Glomerular visceral epithelial cell (primary cell): ENCODE data around the gene EP300.

Experiments
- DNase-seq: peaks from one replicate; pipeline ENCODE4 v3.0.0-alpha.2; 2016; ENCODE audit errors: extremely low spot score

Gene EP300

DNA sequence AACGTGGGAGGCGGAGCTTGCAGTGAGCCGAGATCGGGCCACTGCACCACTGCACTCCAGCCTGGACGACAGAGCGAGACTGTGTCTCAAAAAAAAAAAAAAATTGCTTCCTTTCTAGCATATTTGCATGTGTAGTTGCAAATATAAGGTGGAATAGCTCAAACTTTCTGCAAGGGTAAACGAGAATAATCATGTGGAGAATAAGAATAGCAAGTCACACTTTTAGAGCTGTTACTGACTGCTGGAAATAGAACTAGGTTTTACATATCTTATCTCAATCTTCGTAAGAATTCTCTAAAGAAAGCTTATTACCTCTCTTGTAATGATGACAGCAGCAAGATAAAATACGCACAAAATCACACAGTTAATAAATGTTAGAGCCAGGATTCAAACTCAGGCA is 114.3 kb downstream of the EP300 start:
- DNase-seq: no peak

DNA sequence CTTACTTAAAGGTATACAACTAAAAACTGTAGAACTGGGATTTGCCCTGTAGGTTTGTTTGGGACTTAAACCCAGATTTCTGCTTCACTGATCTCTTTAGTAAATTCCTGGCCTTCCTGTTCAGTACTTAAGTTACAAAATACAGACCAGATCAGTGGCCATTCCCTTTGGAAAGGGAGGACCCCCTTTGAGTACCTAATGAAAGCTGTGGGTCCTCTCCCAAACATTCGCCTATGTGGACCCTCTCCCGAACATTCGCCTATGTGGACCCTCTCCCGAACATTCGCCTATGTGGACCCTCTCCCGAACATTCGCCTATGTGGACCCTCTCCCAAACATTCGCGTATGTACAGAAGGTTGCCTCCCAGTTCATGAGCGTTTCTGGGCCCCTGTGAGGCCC is 123.0 kb downstream of the EP300 start:
- DNase-seq: no peak

DNA sequence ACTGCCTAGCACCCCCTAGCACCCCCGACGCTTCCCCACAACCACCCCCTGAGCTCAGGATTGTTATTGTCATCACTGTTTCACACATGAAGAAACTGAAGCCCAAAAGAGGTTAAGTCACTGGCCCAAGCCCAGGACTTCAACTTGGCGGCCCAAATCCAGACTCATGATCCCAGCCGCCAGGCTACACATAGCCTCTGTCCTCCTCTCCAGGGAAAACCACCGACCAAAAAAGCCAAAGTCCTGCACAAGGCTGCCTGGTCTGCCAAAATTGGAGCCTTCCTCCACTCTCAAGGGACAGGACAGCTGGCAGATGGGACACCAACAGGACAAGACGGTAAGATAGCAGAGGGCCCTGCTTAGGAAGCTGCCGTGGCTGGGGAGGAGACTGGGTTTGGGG is 123.5 kb downstream of the EP300 start:
- no peak for DNase-seq

DNA sequence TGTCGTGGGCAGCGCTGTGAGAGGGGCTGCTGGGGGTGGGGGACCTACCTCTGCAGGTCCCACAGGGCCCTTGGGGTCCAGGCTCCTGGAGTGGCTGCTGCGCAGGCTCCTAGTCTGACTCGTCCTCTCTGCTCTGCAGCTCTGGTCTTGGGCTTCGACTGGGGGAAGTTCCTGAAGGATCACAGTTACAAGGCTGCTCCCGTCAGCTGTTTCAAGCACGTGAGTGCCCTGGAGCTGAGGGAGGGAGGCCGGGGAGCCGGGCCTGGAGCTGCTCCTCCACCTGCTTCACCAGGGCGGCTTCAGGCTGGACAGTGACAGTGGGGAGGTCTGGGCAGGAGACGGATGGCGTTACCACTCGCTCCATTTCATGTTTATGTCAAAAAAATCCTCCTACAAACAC is 124.6 kb downstream of the EP300 start:
- no peak for DNase-seq

DNA sequence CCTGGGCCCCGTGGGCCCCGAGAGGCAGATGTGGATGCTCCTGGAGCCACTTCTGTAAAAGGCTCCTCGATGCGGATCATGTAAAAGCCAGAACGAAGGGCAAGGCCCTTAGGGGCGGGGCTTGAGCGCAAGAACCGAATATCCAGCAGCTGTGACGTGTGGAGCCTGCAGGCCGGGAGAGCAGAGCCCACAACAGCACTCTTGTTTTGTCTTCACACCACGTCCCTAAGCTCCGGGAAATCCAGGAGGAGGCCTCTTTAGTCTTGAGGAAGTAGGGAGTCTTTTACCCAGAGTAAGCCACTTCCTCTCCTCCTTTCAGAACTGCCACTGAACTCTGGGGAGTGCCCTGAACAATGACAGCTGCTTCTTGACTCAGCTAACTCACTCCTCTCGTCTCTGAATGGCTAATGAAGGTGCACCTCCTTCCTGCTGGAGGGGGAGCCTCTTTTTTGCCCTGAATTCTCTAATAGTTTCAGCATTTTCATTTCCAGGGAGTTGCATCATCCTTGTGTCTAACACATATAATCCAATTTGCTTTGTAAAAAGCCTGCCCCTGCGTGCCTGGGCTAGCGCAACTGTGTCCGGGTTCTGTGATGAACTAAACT is 125.3 kb downstream of the EP300 start:
- DNase-seq: no peak

DNA sequence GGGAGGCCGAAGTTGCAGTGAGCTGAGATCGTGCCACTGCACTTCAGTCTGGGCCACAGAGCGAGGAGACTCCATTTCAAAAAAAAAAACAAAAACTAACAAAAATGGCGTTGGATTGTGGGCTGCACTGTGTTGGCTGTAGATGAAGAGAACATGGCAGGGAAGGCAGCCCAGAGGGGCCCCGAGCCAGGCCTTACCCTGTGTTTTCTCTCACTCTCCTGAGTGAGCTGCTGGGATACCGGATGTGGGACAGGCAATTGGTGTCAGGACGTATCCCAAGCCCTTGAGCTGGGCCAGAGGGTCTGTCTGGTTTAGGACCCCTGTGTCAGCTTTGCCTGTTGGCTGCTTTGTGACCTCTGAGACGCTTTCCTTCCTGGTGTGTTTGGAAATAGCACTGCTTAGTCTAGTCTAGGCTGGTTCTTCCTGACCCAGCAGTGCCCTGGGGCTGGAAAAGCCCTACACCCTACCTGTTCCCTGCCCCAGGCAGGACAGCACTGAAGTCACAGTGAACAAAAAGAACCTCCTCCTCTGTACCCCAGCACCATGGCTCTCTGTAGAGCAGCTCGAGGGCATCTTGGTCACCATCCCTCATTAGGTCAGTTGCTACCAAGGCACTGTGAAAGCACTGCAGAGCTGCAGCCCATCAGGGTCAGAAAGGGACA is 130.6 kb downstream of the EP300 start:
- no peak for DNase-seq

DNA sequence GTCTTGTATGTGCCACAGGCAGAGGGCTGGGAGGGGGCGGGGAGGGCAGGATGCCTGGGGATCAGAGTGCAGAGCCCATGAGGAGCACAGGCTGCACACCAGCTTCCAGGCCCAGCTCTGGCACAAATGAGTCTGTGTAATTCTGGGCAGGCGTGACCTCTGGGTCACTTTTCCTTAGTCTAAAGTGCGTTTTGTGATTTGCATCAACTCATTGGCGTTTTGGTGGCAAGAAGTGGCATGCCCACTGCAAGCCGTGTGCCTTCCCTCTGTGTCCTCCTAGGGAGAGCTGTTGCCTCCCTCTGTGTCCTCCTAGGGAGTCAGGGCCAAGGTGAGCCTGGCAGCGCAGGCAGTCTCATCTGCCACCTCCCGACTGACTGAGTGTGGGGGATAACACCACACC is 131.1 kb downstream of the EP300 start:
- DNase-seq: no peak

DNA sequence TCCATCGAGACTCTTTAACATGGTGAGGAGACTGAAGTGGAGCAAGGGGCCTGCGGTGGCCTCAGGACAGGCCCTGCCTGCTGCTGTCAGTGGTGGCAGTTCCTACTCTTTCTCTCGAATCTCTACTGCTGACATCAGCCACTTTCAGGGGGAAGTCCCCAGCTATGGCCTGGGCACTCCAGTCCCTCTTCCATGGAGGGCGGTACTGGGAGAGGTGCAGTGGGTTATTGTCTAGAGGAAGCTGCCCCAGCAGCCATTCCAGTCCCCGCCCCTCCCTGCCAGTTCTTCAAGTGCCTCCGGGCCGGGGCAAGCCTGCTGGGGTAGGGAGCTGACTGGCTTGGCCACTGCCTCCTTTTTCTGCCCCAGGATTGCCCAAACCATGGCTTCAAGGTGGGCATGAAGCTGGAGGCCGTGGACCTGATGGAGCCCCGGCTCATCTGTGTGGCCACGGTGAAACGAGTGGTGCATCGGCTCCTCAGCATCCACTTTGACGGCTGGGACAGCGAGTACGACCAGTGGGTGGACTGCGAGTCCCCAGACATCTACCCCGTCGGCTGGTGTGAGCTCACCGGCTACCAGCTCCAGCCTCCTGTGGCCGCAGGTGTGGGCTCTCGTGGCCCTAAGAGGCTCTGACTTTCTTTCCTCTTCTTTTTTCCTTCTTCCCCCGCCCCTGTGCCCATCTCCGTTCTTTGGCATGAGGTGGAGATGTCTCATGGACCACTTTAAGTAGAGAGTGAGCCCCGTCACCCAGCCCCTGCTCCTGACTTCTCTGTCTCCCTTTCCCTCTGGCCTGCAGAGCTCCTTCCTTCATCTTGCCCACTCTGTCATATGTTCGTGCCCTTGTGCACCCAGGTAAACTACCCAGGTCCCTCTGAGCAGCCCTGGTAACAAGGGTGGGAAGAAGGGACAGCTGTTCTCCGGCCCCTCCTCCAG is 134.6 kb downstream of the EP300 start:
- DNase-seq: no peak

DNA sequence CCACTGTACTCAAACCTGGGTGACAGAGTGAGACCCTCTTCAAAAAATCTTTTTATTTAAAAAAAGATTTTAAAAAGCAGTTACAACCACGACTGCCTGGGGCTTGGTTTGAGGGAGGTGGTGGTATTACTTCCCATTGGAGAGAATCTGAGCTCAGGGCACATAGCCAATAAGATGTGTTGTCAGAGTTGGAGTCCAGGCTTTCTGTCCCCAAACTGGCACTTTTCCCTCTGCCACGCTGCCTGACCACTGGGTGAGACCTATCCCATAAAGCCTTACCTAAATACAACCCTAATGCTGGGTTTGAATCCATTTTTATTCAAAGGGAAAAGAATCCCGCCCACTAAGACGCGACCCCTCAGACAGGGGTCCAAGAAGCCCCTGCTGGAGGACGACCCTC is 136.8 kb downstream of the EP300 start:
- no peak for DNase-seq
